HCT116 (cell line): ENCODE measurements around the gene CHST11. TPM values are rescaled to one million over a fixed set of nuclear protein-coding genes. Genes with fewer than 3 reads are reported as not detected.

Source experiments
- ATAC-seq: fragments of 200-7000 bp; cut with Tn5 transposase; 2 replicates; pipeline ENCODE4 v1.9.1; 2020; ENCODE audit warnings: mild to moderate bottlenecking, moderate library complexity
- BruUV-seq: library from RNA; stranded (reverse); fragments of 400-500 nt; replicated peaks from 2 replicates; lab custom pipeline; 2021; lab: Mats Ljungman, UMichigan
- CTCF ChIA-PET: fragments of 300-600 bp; sonication (Branson Sonifier 250); formaldehyde crosslinking; loops from one replicate; lab custom pipeline; 2021; ENCODE audit warnings: antibody characterized with exemption; lab: Charles Lee
- POLR2A ChIA-PET: fragments of 300-600, 350-600 bp; sonication (Branson Sonifier 250); formaldehyde crosslinking; loops from one replicate; lab custom pipeline; 2021; ENCODE audit warnings: antibody characterized with exemption; lab: Charles Lee
- RAD21 ChIA-PET, 2 experiments: fragments of 300-600 bp; sonication (Branson Sonifier 250); formaldehyde crosslinking; loops; one replicate each; lab custom pipeline; 2023; ENCODE audit warnings: low total read pairs in 2 of 2; ENCODE audit not compliant: uncharacterized antibody in 2 of 2, unreplicated experiment in 2 of 2, low non-redundant PET in 1 of 2; lab: Charles Lee
- DNase-seq: peaks from one replicate; pipeline ENCODE4 v3.0.0-alpha.2; 2010; ENCODE audit warnings: low read depth, low spot score
- H2AFZ ChIP-seq: fragments of 200-600 bp; shearing (Covaris generic), sonication (generic); 2 replicates; pipeline ENCODE4 v1.6.1; 2017; ENCODE audit warnings: low read depth, mixed run types, mixed read lengths, antibody characterized with exemption, low read length; ENCODE audit not compliant: poor library complexity, severe bottlenecking
- H3K27ac ChIP-seq: 2 replicates; pipeline ENCODE4 v1.5.1; 2012; ENCODE audit warnings: low read depth, low read length
- H3K27me3 ChIP-seq: fragments of 200-600 bp; sonication (generic); 2 replicates; pipeline ENCODE4 v1.6.1; 2016; ENCODE audit warnings: mixed run types, low read length, mixed read lengths; ENCODE audit not compliant: insufficient read depth
- H3K36me3 ChIP-seq, 2 experiments: fragments of 200-500 bp in 1 of 2; fragments of 200-600 bp in 1 of 2; sonication (Bioruptor generic) in 1 of 2; sonication (generic) in 1 of 2; 2 replicates each; pipeline versions ENCODE4 v1.5.1 to v1.6.1; 2014 to 2016; ENCODE audit warnings: low read length in 2 of 2, inconsistent platforms in 1 of 2, mixed read lengths in 1 of 2, mixed run types in 1 of 2; ENCODE audit not compliant: insufficient read depth in 2 of 2, control insufficient read depth in 1 of 2
- H3K4me1 ChIP-seq, 2 experiments: fragments of 200-600 bp in 1 of 2; sonication (generic) in 1 of 2; 2 replicates each; pipeline versions ENCODE4 v1.5.1 to v1.6.1; 2012 to 2017; ENCODE audit warnings: low read length in 2 of 2, inconsistent platforms in 1 of 2, mild to moderate bottlenecking in 1 of 2, mixed read lengths in 1 of 2, mixed run types in 1 of 2, moderate library complexity in 1 of 2; ENCODE audit not compliant: insufficient read depth in 2 of 2, control insufficient read depth in 1 of 2
- H3K4me2 ChIP-seq: fragments of 200-600 bp; sonication (generic); 2 replicates; pipeline ENCODE4 v1.6.1; 2017; ENCODE audit warnings: mixed run types, low read length, mixed read lengths
- H3K4me3 ChIP-seq, 2 experiments: fragments of 200-600 bp in 1 of 2; sonication (generic) in 1 of 2; replicated peaks in 1 of 2; 2 replicates each; pipeline ENCODE4 v1.5.1; 2011 to 2016; ENCODE audit warnings: low read length in 2 of 2, control low read depth in 1 of 2, low read depth in 1 of 2, mild to moderate bottlenecking in 1 of 2, mixed read lengths in 1 of 2, mixed run types in 1 of 2
- H3K79me2 ChIP-seq: fragments of 200-600 bp; sonication (generic); 2 replicates; pipeline ENCODE4 v1.6.1; 2017; ENCODE audit warnings: mild to moderate bottlenecking, mixed run types, low read length, moderate library complexity, mixed read lengths; ENCODE audit not compliant: insufficient read depth
- H3K9ac ChIP-seq: fragments of 200-600 bp; sonication (generic); 2 replicates; pipeline ENCODE4 v1.6.1; 2016; ENCODE audit warnings: low read length, mixed read lengths
- H3K9me2 ChIP-seq: fragments of 200-600 bp; sonication (generic), shearing (Covaris generic); 2 replicates; pipeline ENCODE4 v1.6.1; 2017; ENCODE audit warnings: mixed run types, mild to moderate bottlenecking, moderate library complexity; ENCODE audit not compliant: insufficient read depth
- H3K9me3 ChIP-seq, 2 experiments: fragments of 200-500 bp in 1 of 2; fragments of 200-600 bp in 1 of 2; sonication (Bioruptor generic) in 1 of 2; sonication (generic) in 1 of 2; 2 replicates each; pipeline ENCODE4 v1.6.1; 2014 to 2017; ENCODE audit warnings: low read length in 2 of 2, mixed read lengths in 2 of 2, inconsistent platforms in 1 of 2, low read depth in 1 of 2, mild to moderate bottlenecking in 1 of 2, mixed run types in 1 of 2, moderate library complexity in 1 of 2; ENCODE audit not compliant: control insufficient read depth in 1 of 2, insufficient read depth in 1 of 2
- H4K20me1 ChIP-seq: fragments of 200-600 bp; sonication (generic), shearing (Covaris generic); 2 replicates; pipeline ENCODE4 v1.6.1; 2017; ENCODE audit warnings: mixed run types, mild to moderate bottlenecking, moderate library complexity; ENCODE audit not compliant: insufficient read depth
- ATF3 ChIP-seq: IDR thresholded peaks from 2 replicates; pipeline ENCODE4 v1.6.1; 2012
- CBX3 ChIP-seq: IDR thresholded peaks from 2 replicates; pipeline ENCODE4 v1.6.1; 2012; ENCODE audit warnings: low read depth
- CTCF ChIP-seq, 3 experiments: fragments of 200-600 bp in 1 of 3; sonication (generic) in 1 of 3; IDR thresholded peaks in 2 of 3; conservative IDR thresholded peaks in 1 of 3; 2 replicates each; pipeline ENCODE4 v1.5.1; 2012 to 2017; ENCODE audit warnings: low read depth in 2 of 3, low read length in 2 of 3, antibody characterized with exemption in 1 of 3, borderline replicate concordance in 1 of 3, control low read depth in 1 of 3, mild to moderate bottlenecking in 1 of 3, mixed read lengths in 1 of 3, mixed run types in 1 of 3, moderate library complexity in 1 of 3; ENCODE audit not compliant: insufficient read depth in 1 of 3
- ELF1 ChIP-seq: IDR thresholded peaks from 2 replicates; pipeline ENCODE4 v1.6.1; 2012; ENCODE audit warnings: low read depth, borderline replicate concordance
- EZH2phosphoT487 ChIP-seq: fragments of 200-600 bp; IDR thresholded peaks from 2 replicates; pipeline ENCODE4 v1.6.1; 2018; ENCODE audit warnings: antibody characterized with exemption, borderline replicate concordance
- JUND ChIP-seq: IDR thresholded peaks from 2 replicates; pipeline ENCODE4 v1.6.1; 2012
- POLR2A ChIP-seq: IDR thresholded peaks from 2 replicates; pipeline ENCODE4 v1.7.0; 2011; ENCODE audit warnings: borderline replicate concordance; ENCODE audit not compliant: insufficient read depth, insufficient read length; ENCODE audit errors: extremely low read depth
- POLR2AphosphoS5 ChIP-seq: IDR thresholded peaks from 2 replicates; pipeline ENCODE4 v1.6.1; 2011; ENCODE audit warnings: mild to moderate bottlenecking, low read depth, low read length, moderate library complexity
- REST ChIP-seq: IDR thresholded peaks from 2 replicates; pipeline ENCODE4 v1.6.1; 2012; ENCODE audit warnings: low read depth
- SP1 ChIP-seq: IDR thresholded peaks from 2 replicates; pipeline ENCODE4 v1.6.1; 2012; ENCODE audit warnings: low read depth
- SRF ChIP-seq: IDR thresholded peaks from 2 replicates; pipeline ENCODE4 v1.6.1; 2012; ENCODE audit warnings: low read depth
- ZNF274 ChIP-seq: fragments of 200-500 bp; sonication (Bioruptor generic); IDR thresholded peaks from 2 replicates; pipeline ENCODE4 v1.6.1; 2014; ENCODE audit warnings: mild to moderate bottlenecking, low read depth, low read length, inconsistent platforms
- intact Hi-C: fragments of 100-400 bp; cut with micrococcal nuclease; formaldehyde crosslinking; loops from 2 replicates; pipeline ENCODE4 v1.10.0; 2022
- total RNA-seq: library from RNA; stranded (reverse); gene quantifications from one replicate; pipeline ENCODE4 v1.2.1, GENCODE V29; 2021; ENCODE audit not compliant: unreplicated experiment

CHST11 gene
- total RNA-seq, 1 experiment from 2014 or later = 10.1 TPM

- H3K4me1 ChIP-seq = no peaks in the 10 kb centered on the region
- no peaks in the 10 kb centered on the region for H3K79me2 ChIP-seq
- intact Hi-C loops = no loop called here
- no peaks in the 10 kb centered on the region for H3K9me2 ChIP-seq
- ChIA-PET RAD21 (no interaction called here), POLR2A (no interaction called here), CTCF (no interaction called here)
- no peaks in the 10 kb centered on the region for H3K9me3 ChIP-seq
- no peak overlapping the region for H3K4me2 ChIP-seq
- no peak overlapping the region for H2AFZ ChIP-seq
- no peak overlapping the region for H3K4me3 ChIP-seq
- H4K20me1 ChIP-seq = no peaks in the 10 kb centered on the region
- no peaks in the 10 kb centered on the region for H3K36me3 ChIP-seq
- BruUV-seq = no TSS peak
- no peaks in the 10 kb centered on the region for H3K27me3 ChIP-seq
- DNase-seq (no peak), ATAC-seq (0 out of 2 replicates have a peak, but pooled peaks have one; percentile 27)
- H3K27ac ChIP-seq = no peak overlapping the region
- TF ChIP-seq ZNF274 (no peak), POLR2AphosphoS5 (no peak), CTCF (IDR thresholded peaks at IDR 0.05 in 2 of 3, conservative IDR thresholded peaks at IDR 0.05 in 1 of 3; ENCODE audit: borderline replicate concordance in 1 of 3, insufficient read depth in 1 of 3, low read depth in 2 of 3, low read length in 2 of 3) (peak in 1 of 3 experiments; percentile 28; a peak in 1 of 6 replicates), ATF3 (no peak), POLR2A (no peak), JUND (no peak)
- no peak overlapping the region for H3K9ac ChIP-seq
Observed at GRCh38 chr12:104761091-104761490, 304.3 kb downstream of the CHST11 start.

- ChIA-PET POLR2A (no interaction called here), RAD21 (no interaction called here)
- TF ChIP-seq POLR2AphosphoS5 (no peak), CBX3 (no peak), SRF (no peak), CTCF (IDR thresholded peaks at IDR 0.05 in 2 of 3, conservative IDR thresholded peaks at IDR 0.05 in 1 of 3; ENCODE audit: borderline replicate concordance in 1 of 3, insufficient read depth in 1 of 3, low read depth in 2 of 3, low read length in 2 of 3) (no peak), EZH2phosphoT487 (no peak), REST (no peak), POLR2A (no peak), ELF1 (no peak), SP1 (no peak)
Observed at GRCh38 chr12:104761611-104762010, 304.9 kb downstream of the CHST11 start.

More at GRCh38 chr12:104761611-104762010, 304.9 kb downstream of the CHST11 start:
- no peaks in the 10 kb centered on the region for H3K9me3 ChIP-seq
- no TSS peak for BruUV-seq
- no peaks in the 10 kb centered on the region for H4K20me1 ChIP-seq
- no peaks in the 10 kb centered on the region for H3K27me3 ChIP-seq
- H3K4me2 ChIP-seq = no peak overlapping the region
- H3K27ac ChIP-seq = no peak overlapping the region
- no peaks in the 10 kb centered on the region for H3K4me1 ChIP-seq
- H3K9me2 ChIP-seq = no peaks in the 10 kb centered on the region
- no peak overlapping the region for H3K9ac ChIP-seq
- intact Hi-C loops = no loop called here
- DNase-seq (no peak), ATAC-seq (no peak)
- H3K36me3 ChIP-seq = no peaks in the 10 kb centered on the region
- H2AFZ ChIP-seq = no peak overlapping the region
- CTCF ChIA-PET = no interaction called here
- no peak overlapping the region for H3K4me3 ChIP-seq
- no peaks in the 10 kb centered on the region for H3K79me2 ChIP-seq
